GM21423 (cell line): ENCODE measurements around the gene USP35.

ENCODE experiments used
- ATAC-seq: cut with Tn5 transposase; IDR thresholded peaks from one replicate; pipeline ENCODE4 v1.9.1; 2021; ENCODE audit warnings: mild to moderate bottlenecking, moderate library complexity; ENCODE audit not compliant: unreplicated experiment

The USP35 gene

DNA sequence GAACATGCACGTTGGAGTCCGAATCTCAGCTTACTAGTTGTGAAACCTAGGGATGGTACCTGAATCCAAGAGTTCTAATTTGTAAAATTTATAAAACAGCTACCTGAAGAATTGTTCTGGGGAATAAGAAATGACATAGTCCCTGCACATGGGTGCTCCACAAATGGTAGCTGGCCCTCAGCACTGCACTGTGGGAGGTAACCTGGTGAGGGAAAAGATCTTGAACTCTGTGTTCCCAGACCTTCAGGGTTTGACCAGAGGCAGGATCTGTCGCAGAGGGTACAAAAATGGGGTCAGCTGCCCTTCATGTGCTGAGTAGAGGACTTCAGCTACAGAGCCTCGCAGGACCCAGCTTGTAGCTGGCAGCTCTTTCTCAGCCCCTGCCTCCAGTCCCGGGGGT lies 73.5 kb downstream of the USP35 start:
- ATAC-seq = no peak

DNA sequence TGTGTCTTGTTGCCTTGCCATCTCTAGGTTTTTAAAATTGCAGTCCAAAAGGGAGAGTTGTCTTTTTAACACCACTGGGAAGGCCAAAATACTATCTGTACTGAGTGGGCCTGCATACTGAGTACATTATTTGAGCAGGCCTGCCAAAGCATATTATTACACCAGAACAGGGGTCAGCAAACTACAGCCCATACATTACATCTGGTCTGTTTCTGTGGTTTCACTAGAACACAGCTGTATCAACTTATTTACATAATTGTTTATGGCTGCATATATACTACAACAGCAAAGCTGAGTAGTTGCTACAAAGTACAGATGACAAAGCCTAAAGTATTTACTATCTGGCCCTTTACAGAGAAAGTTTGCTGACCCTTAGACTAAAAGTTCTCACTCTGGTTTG lies 74.0 kb downstream of the USP35 start:
- ATAC-seq = no peak
